ENCODE data around the gene TGFB1I1. TPM values are rescaled to one million over a fixed set of nuclear protein-coding genes. Genes with fewer than 3 reads are reported as not detected.
A peak's percentile ranks its signal among the peaks of the same experiment; 100 is the strongest.

TGFB1I1 gene
- total and polyA plus RNA-seq, 2 of the 13 experiments (the other 11 are each of a cell fraction or from before 2014, with no cell fraction given) = 0.80 to 2.9 TPM

DNA sequence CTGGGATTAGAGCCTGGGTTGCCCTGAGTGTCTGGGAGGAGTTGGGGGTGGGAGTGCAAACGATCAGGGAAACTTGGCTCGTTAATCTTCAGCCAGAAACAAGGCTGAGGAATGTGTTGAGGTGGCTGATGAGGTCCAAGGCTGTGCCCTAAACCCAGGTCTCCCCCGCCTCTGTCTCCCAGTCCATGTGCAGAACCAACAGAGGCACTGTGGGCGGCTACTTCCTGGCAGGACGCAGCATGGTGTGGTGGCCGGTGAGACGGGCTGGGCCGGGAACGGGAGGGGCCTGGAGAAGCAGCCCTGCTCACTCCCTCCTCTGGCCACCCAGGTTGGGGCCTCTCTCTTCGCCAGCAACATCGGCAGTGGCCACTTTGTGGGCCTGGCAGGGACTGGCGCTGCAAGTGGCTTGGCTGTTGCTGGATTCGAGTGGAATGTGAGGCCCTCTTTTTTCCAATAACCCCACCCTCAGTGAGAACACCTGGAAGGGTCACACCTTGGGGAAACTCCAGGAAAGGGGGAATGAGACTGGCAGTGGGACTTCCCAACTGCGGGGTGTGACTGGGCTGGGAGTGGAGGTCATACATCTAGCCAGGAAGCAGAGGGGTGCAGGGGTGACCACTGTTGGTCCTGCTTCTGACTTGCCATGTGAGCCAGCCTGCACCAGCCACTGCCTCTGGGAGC is 12.7 kb downstream of the TGFB1I1 start (continued):
- TF ChIP-seq, protein P1, sequence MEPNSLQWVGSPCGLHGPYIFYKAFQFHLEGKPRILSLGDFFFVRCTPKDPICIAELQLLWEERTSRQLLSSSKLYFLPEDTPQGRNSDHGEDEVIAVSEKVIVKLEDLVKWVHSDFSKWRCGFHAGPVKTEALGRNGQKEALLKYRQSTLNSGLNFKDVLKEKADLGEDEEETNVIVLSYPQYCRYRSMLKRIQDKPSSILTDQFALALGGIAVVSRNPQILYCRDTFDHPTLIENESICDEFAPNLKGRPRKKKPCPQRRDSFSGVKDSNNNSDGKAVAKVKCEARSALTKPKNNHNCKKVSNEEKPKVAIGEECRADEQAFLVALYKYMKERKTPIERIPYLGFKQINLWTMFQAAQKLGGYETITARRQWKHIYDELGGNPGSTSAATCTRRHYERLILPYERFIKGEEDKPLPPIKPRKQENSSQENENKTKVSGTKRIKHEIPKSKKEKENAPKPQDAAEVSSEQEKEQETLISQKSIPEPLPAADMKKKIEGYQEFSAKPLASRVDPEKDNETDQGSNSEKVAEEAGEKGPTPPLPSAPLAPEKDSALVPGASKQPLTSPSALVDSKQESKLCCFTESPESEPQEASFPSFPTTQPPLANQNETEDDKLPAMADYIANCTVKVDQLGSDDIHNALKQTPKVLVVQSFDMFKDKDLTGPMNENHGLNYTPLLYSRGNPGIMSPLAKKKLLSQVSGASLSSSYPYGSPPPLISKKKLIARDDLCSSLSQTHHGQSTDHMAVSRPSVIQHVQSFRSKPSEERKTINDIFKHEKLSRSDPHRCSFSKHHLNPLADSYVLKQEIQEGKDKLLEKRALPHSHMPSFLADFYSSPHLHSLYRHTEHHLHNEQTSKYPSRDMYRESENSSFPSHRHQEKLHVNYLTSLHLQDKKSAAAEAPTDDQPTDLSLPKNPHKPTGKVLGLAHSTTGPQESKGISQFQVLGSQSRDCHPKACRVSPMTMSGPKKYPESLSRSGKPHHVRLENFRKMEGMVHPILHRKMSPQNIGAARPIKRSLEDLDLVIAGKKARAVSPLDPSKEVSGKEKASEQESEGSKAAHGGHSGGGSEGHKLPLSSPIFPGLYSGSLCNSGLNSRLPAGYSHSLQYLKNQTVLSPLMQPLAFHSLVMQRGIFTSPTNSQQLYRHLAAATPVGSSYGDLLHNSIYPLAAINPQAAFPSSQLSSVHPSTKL (CRISPR knock-in tag; IDR thresholded peaks at IDR 0.05) = peak; percentile 66
- no peak; the same call in 1 of the 2 replicates for TF ChIP-seq ZNF558 (CRISPR knock-in tag; IDR thresholded peaks at IDR 0.05; ENCODE audit: borderline replicate concordance)
- 0 out of 2 replicates have a peak, but pooled peaks have one; percentile 15 for TF ChIP-seq NFYC (CRISPR knock-in tag; IDR thresholded peaks at IDR 0.05)
- TF ChIP-seq, protein P2, sequence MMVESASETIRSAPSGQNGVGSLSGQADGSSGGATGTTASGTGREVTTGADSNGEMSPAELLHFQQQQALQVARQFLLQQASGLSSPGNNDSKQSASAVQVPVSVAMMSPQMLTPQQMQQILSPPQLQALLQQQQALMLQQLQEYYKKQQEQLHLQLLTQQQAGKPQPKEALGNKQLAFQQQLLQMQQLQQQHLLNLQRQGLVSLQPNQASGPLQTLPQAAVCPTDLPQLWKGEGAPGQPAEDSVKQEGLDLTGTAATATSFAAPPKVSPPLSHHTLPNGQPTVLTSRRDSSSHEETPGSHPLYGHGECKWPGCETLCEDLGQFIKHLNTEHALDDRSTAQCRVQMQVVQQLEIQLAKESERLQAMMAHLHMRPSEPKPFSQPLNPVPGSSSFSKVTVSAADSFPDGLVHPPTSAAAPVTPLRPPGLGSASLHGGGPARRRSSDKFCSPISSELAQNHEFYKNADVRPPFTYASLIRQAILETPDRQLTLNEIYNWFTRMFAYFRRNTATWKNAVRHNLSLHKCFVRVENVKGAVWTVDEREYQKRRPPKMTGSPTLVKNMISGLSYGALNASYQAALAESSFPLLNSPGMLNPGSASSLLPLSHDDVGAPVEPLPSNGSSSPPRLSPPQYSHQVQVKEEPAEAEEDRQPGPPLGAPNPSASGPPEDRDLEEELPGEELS (CRISPR knock-in tag; IDR thresholded peaks at IDR 0.05) = peak; percentile 69
- peak; percentile 73; the same call in 1 of the 2 replicates for TF ChIP-seq ZNF383 (CRISPR knock-in tag; IDR thresholded peaks at IDR 0.05; ENCODE audit: borderline replicate concordance)
- no peak for TF ChIP-seq PTBP1 (IDR thresholded peaks at IDR 0.05; ENCODE audit: low read depth, low read length, poor library complexity, severe bottlenecking)
- TF ChIP-seq, protein P3, sequence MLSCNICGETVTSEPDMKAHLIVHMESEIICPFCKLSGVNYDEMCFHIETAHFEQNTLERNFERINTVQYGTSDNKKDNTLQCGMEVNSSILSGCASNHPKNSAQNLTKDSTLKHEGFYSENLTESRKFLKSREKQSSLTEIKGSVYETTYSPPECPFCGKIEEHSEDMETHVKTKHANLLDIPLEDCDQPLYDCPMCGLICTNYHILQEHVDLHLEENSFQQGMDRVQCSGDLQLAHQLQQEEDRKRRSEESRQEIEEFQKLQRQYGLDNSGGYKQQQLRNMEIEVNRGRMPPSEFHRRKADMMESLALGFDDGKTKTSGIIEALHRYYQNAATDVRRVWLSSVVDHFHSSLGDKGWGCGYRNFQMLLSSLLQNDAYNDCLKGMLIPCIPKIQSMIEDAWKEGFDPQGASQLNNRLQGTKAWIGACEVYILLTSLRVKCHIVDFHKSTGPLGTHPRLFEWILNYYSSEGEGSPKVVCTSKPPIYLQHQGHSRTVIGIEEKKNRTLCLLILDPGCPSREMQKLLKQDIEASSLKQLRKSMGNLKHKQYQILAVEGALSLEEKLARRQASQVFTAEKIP (CRISPR knock-in tag; IDR thresholded peaks at IDR 0.05; ENCODE audit: borderline replicate concordance) = no peak
- TF ChIP-seq, protein P4, sequence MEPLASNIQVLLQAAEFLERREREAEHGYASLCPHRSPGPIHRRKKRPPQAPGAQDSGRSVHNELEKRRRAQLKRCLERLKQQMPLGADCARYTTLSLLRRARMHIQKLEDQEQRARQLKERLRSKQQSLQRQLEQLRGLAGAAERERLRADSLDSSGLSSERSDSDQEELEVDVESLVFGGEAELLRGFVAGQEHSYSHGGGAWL (CRISPR knock-in tag; IDR thresholded peaks at IDR 0.05) = peak; percentile 70
- TF ChIP-seq ZNF263 (CRISPR knock-in tag; IDR thresholded peaks at IDR 0.05) = peak; percentile 65; the same call in 1 of the 2 replicates
- TF ChIP-seq SIX1 (CRISPR knock-in tag; IDR thresholded peaks at IDR 0.05; ENCODE audit: borderline replicate concordance) = no peak
- peak; percentile 59 for TF ChIP-seq BCL6 (CRISPR knock-in tag; IDR thresholded peaks at IDR 0.05)
- TF ChIP-seq, protein P5, sequence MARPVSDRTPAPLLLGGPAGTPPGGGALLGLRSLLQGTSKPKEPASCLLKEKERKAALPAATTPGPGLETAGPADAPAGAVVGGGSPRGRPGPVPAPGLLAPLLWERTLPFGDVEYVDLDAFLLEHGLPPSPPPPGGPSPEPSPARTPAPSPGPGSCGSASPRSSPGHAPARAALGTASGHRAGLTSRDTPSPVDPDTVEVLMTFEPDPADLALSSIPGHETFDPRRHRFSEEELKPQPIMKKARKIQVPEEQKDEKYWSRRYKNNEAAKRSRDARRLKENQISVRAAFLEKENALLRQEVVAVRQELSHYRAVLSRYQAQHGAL (CRISPR knock-in tag; IDR thresholded peaks at IDR 0.05; ENCODE audit: not compliant biosample characterization) = no peak
- no peak for TF ChIP-seq ZNF335 (CRISPR knock-in tag; IDR thresholded peaks at IDR 0.05)
- TF ChIP-seq, protein P6, sequence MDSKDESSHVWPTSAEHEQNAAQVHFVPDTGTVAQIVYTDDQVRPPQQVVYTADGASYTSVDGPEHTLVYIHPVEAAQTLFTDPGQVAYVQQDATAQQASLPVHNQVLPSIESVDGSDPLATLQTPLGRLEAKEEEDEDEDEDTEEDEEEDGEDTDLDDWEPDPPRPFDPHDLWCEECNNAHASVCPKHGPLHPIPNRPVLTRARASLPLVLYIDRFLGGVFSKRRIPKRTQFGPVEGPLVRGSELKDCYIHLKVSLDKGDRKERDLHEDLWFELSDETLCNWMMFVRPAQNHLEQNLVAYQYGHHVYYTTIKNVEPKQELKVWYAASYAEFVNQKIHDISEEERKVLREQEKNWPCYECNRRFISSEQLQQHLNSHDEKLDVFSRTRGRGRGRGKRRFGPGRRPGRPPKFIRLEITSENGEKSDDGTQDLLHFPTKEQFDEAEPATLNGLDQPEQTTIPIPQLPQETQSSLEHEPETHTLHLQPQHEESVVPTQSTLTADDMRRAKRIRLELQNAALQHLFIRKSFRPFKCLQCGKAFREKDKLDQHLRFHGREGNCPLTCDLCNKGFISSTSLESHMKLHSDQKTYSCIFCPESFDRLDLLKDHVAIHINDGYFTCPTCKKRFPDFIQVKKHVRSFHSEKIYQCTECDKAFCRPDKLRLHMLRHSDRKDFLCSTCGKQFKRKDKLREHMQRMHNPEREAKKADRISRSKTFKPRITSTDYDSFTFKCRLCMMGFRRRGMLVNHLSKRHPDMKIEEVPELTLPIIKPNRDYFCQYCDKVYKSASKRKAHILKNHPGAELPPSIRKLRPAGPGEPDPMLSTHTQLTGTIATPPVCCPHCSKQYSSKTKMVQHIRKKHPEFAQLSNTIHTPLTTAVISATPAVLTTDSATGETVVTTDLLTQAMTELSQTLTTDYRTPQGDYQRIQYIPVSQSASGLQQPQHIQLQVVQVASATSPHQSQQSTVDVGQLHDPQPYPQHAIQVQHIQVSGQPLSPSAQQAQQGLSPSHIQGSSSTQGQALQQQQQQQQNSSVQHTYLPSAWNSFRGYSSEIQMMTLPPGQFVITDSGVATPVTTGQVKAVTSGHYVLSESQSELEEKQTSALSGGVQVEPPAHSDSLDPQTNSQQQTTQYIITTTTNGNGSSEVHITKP (CRISPR knock-in tag; IDR thresholded peaks at IDR 0.05; ENCODE audit: low read depth) = peak; percentile 76; the same call in 1 of the 2 replicates
- peak; percentile 80 for TF ChIP-seq DMAP1 (CRISPR knock-in tag; IDR thresholded peaks at IDR 0.05)
